GM12872 (cell line): Measurements from ENCODE around the gene ERVK3-1.

Source experiments
- CTCF ChIP-seq: IDR thresholded peaks from 3 replicates; pipeline ENCODE4 v1.5.1; 2011; ENCODE audit warnings: low read depth, mild to moderate bottlenecking, low read length, moderate library complexity; ENCODE audit not compliant: insufficient read depth

The ERVK3-1 gene

GRCh38 chr19:58311345-58311865 is 6.2 kb downstream of the ERVK3-1 start:
- TF ChIP-seq CTCF = no peak

- TF ChIP-seq CTCF = no peak
Observed at GRCh38 chr19:58315580-58315979, 10.4 kb downstream of the ERVK3-1 start.

GRCh38 chr19:58317476-58318072 is 12.4 kb downstream of the ERVK3-1 start:
- TF ChIP-seq CTCF = no peak

- no peak for TF ChIP-seq CTCF
Observed at GRCh38 chr19:58318297-58318696, 13.1 kb downstream of the ERVK3-1 start.

GRCh38 chr19:58319241-58319640 is 14.1 kb downstream of the ERVK3-1 start:
- TF ChIP-seq CTCF = no peak

- no peak for TF ChIP-seq CTCF
Observed at GRCh38 chr19:58325311-58326022, 20.3 kb downstream of the ERVK3-1 start.

- no peak for TF ChIP-seq CTCF
Observed at GRCh38 chr19:58326501-58326913, 21.3 kb downstream of the ERVK3-1 start.
